ENCODE results near the gene ETFA. TPM values are rescaled to one million over a fixed set of nuclear protein-coding genes. Genes with fewer than 3 reads are reported as not detected.
A peak's percentile ranks its signal among the peaks of the same experiment; 100 is the strongest.

Gene ETFA
- total RNA-seq, 1 experiment from 2014 or later, result 147 TPM

- Histone ChIP-seq H3K36me3 (replicated peaks; ENCODE audit: control insufficient read depth, insufficient read depth, low read length) (no peaks in the 10 kb centered on the region), H3K27me3 (ENCODE audit: control insufficient read depth, insufficient read depth, low read length) (no peaks in the 10 kb centered on the region), H3K4me3 (ENCODE audit: insufficient read depth, low read depth, low read length) (no peak overlapping the region)
- DNase-seq, result peak; percentile 75
Measured at GRCh38 chr15:76199106-76200082, 111.9 kb downstream of the ETFA start.

GRCh38 chr15:76198456-76199105, 112.7 kb downstream of the ETFA start:
- DNase-seq, result peak; percentile 14
- Histone ChIP-seq H3K27me3 (ENCODE audit: control insufficient read depth, insufficient read depth, low read length) (no peaks in the 10 kb centered on the region), H3K4me3 (ENCODE audit: insufficient read depth, low read depth, low read length) (no peak overlapping the region), H3K36me3 (replicated peaks; ENCODE audit: control insufficient read depth, insufficient read depth, low read length) (no peaks in the 10 kb centered on the region)

GRCh38 chr15:76197703-76198455, 113.4 kb downstream of the ETFA start:
- Histone ChIP-seq H3K4me3 (ENCODE audit: insufficient read depth, low read depth, low read length) (no peak overlapping the region), H3K27me3 (ENCODE audit: control insufficient read depth, insufficient read depth, low read length) (no peaks in the 10 kb centered on the region), H3K36me3 (replicated peaks; ENCODE audit: control insufficient read depth, insufficient read depth, low read length) (no peaks in the 10 kb centered on the region)
- no peak for DNase-seq

GRCh38 chr15:76196269-76197231, 114.7 kb downstream of the ETFA start:
- H3K4me3 ChIP-seq (ENCODE audit: insufficient read depth, low read depth, low read length), result no peak overlapping the region
- peak; percentile 76 for DNase-seq
- H3K36me3 ChIP-seq (replicated peaks; ENCODE audit: control insufficient read depth, insufficient read depth, low read length), result no peaks in the 10 kb centered on the region
- no peaks in the 10 kb centered on the region for H3K27me3 ChIP-seq (ENCODE audit: control insufficient read depth, insufficient read depth, low read length)

GRCh38 chr15:76195506-76196268, 115.6 kb downstream of the ETFA start:
- DNase-seq, result no peak
- H3K4me3 ChIP-seq (ENCODE audit: insufficient read depth, low read depth, low read length), result no peak overlapping the region
- no peaks in the 10 kb centered on the region; the same call in 1 of the 2 replicates for H3K27me3 ChIP-seq (ENCODE audit: control insufficient read depth, insufficient read depth, low read length)
- H3K36me3 ChIP-seq (replicated peaks; ENCODE audit: control insufficient read depth, insufficient read depth, low read length), result no peaks in the 10 kb centered on the region

GRCh38 chr15:76193934-76194333, 117.3 kb downstream of the ETFA start:
- Histone ChIP-seq H3K27me3 (ENCODE audit: control insufficient read depth, insufficient read depth, low read length) (peaks cover 2% of the 10 kb centered on the region), H3K36me3 (replicated peaks; ENCODE audit: control insufficient read depth, insufficient read depth, low read length) (no peaks in the 10 kb centered on the region), H3K4me3 (ENCODE audit: insufficient read depth, low read depth, low read length) (no peak overlapping the region)
- no peak for DNase-seq

GRCh38 chr15:76192715-76193114, 118.6 kb downstream of the ETFA start:
- H3K4me3 ChIP-seq (ENCODE audit: insufficient read depth, low read depth, low read length), result no peak overlapping the region
- no peak for DNase-seq
- H3K27me3 ChIP-seq (ENCODE audit: control insufficient read depth, insufficient read depth, low read length), result peaks cover 2% of the 10 kb centered on the region
- no peaks in the 10 kb centered on the region for H3K36me3 ChIP-seq (replicated peaks; ENCODE audit: control insufficient read depth, insufficient read depth, low read length)

- Histone ChIP-seq H3K36me3 (replicated peaks; ENCODE audit: control insufficient read depth, insufficient read depth, low read length) (no peaks in the 10 kb centered on the region), H3K27me3 (ENCODE audit: control insufficient read depth, insufficient read depth, low read length) (peaks cover 2% of the 10 kb centered on the region), H3K4me3 (ENCODE audit: insufficient read depth, low read depth, low read length) (no peak overlapping the region)
- DNase-seq, result peak; percentile 63
Measured at GRCh38 chr15:76191539-76192244, 119.6 kb downstream of the ETFA start.

GRCh38 chr15:76190751-76191538, 120.3 kb downstream of the ETFA start:
- peak; percentile 97 for DNase-seq
- H3K36me3 ChIP-seq (replicated peaks; ENCODE audit: control insufficient read depth, insufficient read depth, low read length), result no peaks in the 10 kb centered on the region
- no peak overlapping the region for H3K4me3 ChIP-seq (ENCODE audit: insufficient read depth, low read depth, low read length)
- H3K27me3 ChIP-seq (ENCODE audit: control insufficient read depth, insufficient read depth, low read length), result peaks cover 2% of the 10 kb centered on the region

- DNase-seq, result peak; percentile 36
- Histone ChIP-seq H3K36me3 (replicated peaks; ENCODE audit: control insufficient read depth, insufficient read depth, low read length) (no peaks in the 10 kb centered on the region), H3K27me3 (ENCODE audit: control insufficient read depth, insufficient read depth, low read length) (peaks cover 2% of the 10 kb centered on the region), H3K4me3 (ENCODE audit: insufficient read depth, low read depth, low read length) (no peak overlapping the region)
Measured at GRCh38 chr15:76190070-76190564, 121.2 kb downstream of the ETFA start.

GRCh38 chr15:76189106-76189505, 122.2 kb downstream of the ETFA start:
- Histone ChIP-seq H3K4me3 (ENCODE audit: insufficient read depth, low read depth, low read length) (no peak overlapping the region), H3K27me3 (ENCODE audit: control insufficient read depth, insufficient read depth, low read length) (peaks cover 2% of the 10 kb centered on the region), H3K36me3 (replicated peaks; ENCODE audit: control insufficient read depth, insufficient read depth, low read length) (no peaks in the 10 kb centered on the region)
- no peak for DNase-seq

- no peaks in the 10 kb centered on the region for H3K36me3 ChIP-seq (replicated peaks; ENCODE audit: control insufficient read depth, insufficient read depth, low read length)
- no peak for DNase-seq
- H3K27me3 ChIP-seq (ENCODE audit: control insufficient read depth, insufficient read depth, low read length), result peaks cover 2% of the 10 kb centered on the region
- no peak overlapping the region for H3K4me3 ChIP-seq (ENCODE audit: insufficient read depth, low read depth, low read length)
Measured at GRCh38 chr15:76187163-76187562, 124.1 kb downstream of the ETFA start.

All from H7 (cell line).